Peyer's patch (tissue), 4 donors: ENCODE data around the gene ELP4.
"Not testable (repeated sequence)": the region's sequence is repeated elsewhere in the genome, so short reads cannot be mapped to it uniquely, and the experiment has no call there.

Source experiments
- POLR2A ChIP-seq, 2 donors: fragments of 450-650 bp; IDR thresholded peaks; one replicate each; pipeline ENCODE4 v1.5.1; 2017; ENCODE audit warnings: antibody characterized with exemption in 2 of 2, mild to moderate bottlenecking in 2 of 2, moderate library complexity in 2 of 2
- TF ChIP-seq, protein P1 (sequence below), 6 experiments: fragments of 450-650 bp in 4 of 6; fragments of 200-600 bp in 2 of 6; sonication (generic) in 1 of 6; IDR thresholded peaks; one replicate each; pipeline ENCODE4 v1.5.1; 2017 to 2019; ENCODE audit warnings: antibody characterized with exemption in 6 of 6, mild to moderate bottlenecking in 3 of 6, moderate library complexity in 1 of 6

DNA sequence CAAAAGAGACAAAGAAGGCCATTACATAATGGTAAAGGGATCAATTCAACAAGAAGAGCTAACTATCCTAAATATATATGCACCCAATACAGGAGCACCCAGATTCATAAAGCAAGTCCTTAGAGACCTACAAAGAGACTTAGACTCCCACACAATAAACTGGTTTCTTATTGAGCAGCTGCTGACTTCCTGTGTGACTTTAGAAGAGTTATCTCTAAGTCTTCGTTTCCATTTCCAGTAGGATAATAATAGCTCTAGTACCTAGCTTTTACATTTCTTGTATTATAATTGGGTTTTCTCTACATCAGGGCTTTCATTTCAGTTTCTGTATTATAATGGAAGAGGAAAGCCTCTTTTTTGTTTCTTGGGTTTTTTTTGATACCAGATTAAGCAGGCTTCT, 187.5 kb downstream of the ELP4 start:
- TF ChIP-seq, protein P1, sequence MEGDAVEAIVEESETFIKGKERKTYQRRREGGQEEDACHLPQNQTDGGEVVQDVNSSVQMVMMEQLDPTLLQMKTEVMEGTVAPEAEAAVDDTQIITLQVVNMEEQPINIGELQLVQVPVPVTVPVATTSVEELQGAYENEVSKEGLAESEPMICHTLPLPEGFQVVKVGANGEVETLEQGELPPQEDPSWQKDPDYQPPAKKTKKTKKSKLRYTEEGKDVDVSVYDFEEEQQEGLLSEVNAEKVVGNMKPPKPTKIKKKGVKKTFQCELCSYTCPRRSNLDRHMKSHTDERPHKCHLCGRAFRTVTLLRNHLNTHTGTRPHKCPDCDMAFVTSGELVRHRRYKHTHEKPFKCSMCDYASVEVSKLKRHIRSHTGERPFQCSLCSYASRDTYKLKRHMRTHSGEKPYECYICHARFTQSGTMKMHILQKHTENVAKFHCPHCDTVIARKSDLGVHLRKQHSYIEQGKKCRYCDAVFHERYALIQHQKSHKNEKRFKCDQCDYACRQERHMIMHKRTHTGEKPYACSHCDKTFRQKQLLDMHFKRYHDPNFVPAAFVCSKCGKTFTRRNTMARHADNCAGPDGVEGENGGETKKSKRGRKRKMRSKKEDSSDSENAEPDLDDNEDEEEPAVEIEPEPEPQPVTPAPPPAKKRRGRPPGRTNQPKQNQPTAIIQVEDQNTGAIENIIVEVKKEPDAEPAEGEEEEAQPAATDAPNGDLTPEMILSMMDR (IDR thresholded peaks at IDR 0.05), result not testable (repeated sequence)
- not testable (repeated sequence) for TF ChIP-seq POLR2A (IDR thresholded peaks at IDR 0.05)
